Astrocyte of the cerebellum (primary cell): ENCODE results near the gene LHFPL2.

Experiments
- DNase-seq: peaks from one replicate; pipeline ENCODE4 v3.0.0-alpha.2; 2011; ENCODE audit warnings: low read depth
- H3K4me3 ChIP-seq: 2 replicates; pipeline ENCODE4 v1.5.1; 2011; ENCODE audit warnings: mild to moderate bottlenecking, low read depth, low read length, moderate library complexity
- in situ Hi-C: cut with HindIII; loops from 2 replicates; pipeline ENCODE4 v1.10.0; 2017; ENCODE audit warnings: low sequenced_read_pairs
- TF ChIP-seq, protein P1 (sequence below): IDR thresholded peaks from 2 replicates; pipeline ENCODE4 v1.5.1; 2012; ENCODE audit warnings: low read length, low read depth, moderate library complexity, mild to moderate bottlenecking; ENCODE audit errors: missing control alignments

Gene LHFPL2

GRCh38 chr5:78483809-78484521, 164.6 kb downstream of the LHFPL2 start:
- in situ Hi-C loops: no loop called here
- DNase-seq: no peak
- no peak overlapping the region for H3K4me3 ChIP-seq
- TF ChIP-seq, protein P1, sequence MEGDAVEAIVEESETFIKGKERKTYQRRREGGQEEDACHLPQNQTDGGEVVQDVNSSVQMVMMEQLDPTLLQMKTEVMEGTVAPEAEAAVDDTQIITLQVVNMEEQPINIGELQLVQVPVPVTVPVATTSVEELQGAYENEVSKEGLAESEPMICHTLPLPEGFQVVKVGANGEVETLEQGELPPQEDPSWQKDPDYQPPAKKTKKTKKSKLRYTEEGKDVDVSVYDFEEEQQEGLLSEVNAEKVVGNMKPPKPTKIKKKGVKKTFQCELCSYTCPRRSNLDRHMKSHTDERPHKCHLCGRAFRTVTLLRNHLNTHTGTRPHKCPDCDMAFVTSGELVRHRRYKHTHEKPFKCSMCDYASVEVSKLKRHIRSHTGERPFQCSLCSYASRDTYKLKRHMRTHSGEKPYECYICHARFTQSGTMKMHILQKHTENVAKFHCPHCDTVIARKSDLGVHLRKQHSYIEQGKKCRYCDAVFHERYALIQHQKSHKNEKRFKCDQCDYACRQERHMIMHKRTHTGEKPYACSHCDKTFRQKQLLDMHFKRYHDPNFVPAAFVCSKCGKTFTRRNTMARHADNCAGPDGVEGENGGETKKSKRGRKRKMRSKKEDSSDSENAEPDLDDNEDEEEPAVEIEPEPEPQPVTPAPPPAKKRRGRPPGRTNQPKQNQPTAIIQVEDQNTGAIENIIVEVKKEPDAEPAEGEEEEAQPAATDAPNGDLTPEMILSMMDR: no peak

GRCh38 chr5:78482948-78483347, 165.6 kb downstream of the LHFPL2 start:
- TF ChIP-seq, protein P1: no peak
- in situ Hi-C loops: no loop called here
- no peak overlapping the region for H3K4me3 ChIP-seq
- DNase-seq: no peak

- H3K4me3 ChIP-seq: no peak overlapping the region
- TF ChIP-seq, protein P1: no peak
- in situ Hi-C loops: no loop called here
- DNase-seq: no peak
These were observed 171.8 kb downstream of the LHFPL2 start for GRCh38 chr5:78476795-78477194.

DNA sequence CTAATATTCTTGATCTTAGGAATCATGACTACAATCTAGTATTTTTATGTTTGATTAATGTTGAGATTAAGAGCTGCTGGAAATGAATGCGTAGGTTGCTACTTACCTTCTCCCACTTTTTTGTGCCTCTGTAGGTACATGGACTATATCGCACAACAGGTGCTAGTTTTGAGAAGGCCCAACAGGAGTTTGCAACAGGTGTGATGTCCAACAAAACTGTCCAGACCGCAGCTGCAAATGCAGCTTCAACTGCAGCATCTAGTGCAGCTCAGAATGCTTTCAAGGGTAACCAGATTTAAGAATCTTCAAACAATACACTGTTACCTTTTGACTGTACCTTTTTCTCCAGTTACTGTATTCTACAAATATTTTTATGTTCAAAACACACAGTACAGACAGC, 173.2 kb downstream of the LHFPL2 start:
- H3K4me3 ChIP-seq: no peak overlapping the region
- in situ Hi-C loops: no loop called here
- no peak for DNase-seq
- TF ChIP-seq, protein P1: no peak

GRCh38 chr5:78473751-78474150, 174.8 kb downstream of the LHFPL2 start:
- no peak for DNase-seq
- no peak overlapping the region for H3K4me3 ChIP-seq
- in situ Hi-C loops: no loop called here
- TF ChIP-seq, protein P1: no peak

DNA sequence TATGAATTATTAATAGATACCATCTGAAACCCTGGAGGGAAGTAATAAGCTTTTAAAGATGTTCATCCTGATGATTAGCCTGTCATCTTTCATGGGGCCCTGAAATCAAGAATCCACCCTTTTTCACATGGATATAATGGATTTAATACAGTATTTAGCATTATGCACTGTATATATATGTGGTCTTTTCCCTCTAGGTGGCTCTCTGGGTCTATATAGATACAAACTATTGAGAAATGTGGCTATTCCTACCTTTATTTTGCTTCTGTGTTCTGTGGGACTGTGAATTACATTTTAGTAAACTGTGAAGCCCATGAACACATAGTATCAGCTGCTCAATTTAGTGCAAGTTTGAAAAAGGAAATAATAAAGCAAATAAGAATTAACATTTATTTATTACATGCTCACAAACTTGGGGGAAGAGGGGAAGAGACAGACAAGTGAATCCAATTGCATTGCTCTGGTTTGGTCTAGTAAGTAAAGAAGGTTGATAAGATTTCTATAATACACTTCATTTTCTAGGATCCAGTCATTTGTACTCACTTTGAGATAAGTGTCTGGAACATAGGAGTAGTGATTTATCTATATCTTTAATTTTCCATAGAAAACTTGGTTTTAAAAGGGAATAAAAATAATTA, 176.0 kb downstream of the LHFPL2 start:
- TF ChIP-seq, protein P1: no peak
- in situ Hi-C loops: no loop called here
- DNase-seq: no peak

More for the DNA sequence above, 176.0 kb downstream of the LHFPL2 start:
- H3K4me3 ChIP-seq: no peak overlapping the region
